ENCODE results near the gene NME8.

GRCh38 chr7:37947138-37947940, 98.9 kb downstream of the NME8 start:
- TF ChIP-seq CTCF (conservative IDR thresholded peaks at IDR 0.05; ENCODE audit: low read depth, low read length) (no peak), MAFK (IDR thresholded peaks at IDR 0.05; ENCODE audit: low read depth, low read length) (no peak), POLR2A (IDR thresholded peaks at IDR 0.05; ENCODE audit: low read depth, low read length) (no peak), NFE2L2 (IDR thresholded peaks at IDR 0.05; ENCODE audit: low read depth, low read length) (no peak), RAD21 (IDR thresholded peaks at IDR 0.05; ENCODE audit: low read length) (no peak), MXI1 (IDR thresholded peaks at IDR 0.05; ENCODE audit: borderline replicate concordance, low read depth, low read length) (no peak), USF2 (IDR thresholded peaks at IDR 0.05; ENCODE audit: low read depth, low read length) (no peak)

All from IMR-90 (cell line).